NCI-H82 treated with DMSO at 0.1 percent for 48 hours (cell line): ENCODE results near the gene FLYWCH1.

Source experiments
- DNase-seq: peaks from one replicate; lab custom pipeline; 2025; ENCODE audit not compliant: unreplicated experiment; lab: John Stamatoyannopoulos, UW

The FLYWCH1 gene

GRCh38 chr16:2950353-2950724 lies 38.6 kb downstream of the FLYWCH1 start:
- DNase-seq: no peak

- DNase-seq: no peak
Observed at GRCh38 chr16:2950773-2951172, 39.0 kb downstream of the FLYWCH1 start.

- DNase-seq: no peak
Observed at GRCh38 chr16:2952679-2953078, 40.9 kb downstream of the FLYWCH1 start.

- peak; percentile 41 for DNase-seq
Observed at GRCh38 chr16:2953706-2954627, 42.2 kb downstream of the FLYWCH1 start.

DNA sequence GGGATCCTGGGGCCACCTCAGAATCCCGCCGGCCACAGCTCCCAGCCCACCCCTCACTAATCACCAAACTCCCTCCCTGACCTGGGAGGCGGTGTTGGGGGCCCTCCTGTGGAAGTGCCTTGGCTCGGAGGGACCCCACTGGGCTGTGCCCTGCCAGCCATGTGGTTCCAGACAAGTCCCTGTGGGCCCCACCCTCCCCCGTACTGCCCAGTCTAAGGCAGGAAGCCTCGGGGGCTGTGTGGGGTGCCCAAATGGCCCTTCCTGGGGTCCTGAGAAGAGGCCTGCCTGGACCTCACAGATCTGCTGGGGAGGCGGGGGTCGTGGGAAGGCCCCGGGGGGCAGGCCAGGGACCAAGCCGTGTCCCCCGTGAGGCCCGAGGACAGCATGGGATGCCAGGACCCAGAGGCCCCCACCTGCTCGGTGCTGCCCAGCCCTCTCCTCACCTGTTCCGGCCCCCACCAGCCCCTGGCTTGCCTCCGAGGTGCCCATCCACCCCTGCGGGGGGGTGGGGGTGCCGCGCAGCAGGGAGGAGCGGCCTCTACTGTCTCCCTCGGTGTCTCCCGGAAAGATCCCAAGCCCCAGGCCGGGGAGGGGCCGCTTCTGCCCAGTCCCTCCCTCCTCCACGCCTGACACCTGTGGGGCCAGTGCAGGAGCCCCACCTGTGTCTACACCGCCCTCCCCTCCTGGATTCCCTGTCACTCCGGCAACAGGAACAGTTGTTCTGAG lies 43.1 kb downstream of the FLYWCH1 start:
- DNase-seq: no peak

GRCh38 chr16:2955438-2955778 lies 43.7 kb downstream of the FLYWCH1 start:
- no peak for DNase-seq

DNA sequence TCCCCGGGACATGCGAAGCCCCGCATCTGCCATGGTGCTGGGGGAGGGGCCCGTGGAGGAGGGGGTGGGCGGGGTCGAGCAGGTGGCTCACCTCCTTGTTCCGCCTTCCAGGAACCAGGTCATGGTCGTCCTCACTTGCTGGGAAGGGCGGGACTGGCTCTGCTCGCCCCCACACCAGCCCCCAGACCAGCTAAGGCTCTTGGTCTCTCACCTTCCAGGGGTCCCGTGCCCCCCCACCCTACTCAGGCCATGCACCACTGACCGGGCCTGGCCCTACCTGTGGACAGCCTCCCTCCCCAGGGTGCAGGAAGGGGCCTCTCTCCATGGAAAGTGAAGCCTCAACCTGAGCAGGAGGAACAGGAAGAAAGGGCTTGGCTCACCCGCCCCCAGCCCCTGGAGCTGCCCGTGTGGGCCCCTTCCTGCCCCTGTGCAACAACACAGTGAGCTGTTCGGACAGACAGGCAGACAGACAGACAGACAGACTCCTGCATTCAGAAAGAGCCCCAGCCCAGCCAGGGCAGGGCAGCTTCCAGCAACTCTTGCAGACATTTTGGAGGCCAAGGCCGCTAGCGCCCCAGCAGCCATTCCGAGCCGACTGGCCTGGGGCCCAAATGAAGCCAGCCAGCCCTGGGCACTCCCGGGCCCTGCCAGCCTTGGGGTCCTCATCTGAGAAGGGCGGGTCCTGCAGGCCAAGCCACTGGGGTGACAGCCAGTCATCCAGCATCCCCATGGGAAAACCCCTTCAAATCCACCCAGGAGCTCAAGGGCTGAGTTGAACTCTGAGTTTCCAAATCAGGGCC lies 44.2 kb downstream of the FLYWCH1 start:
- DNase-seq: no peak

- no peak for DNase-seq
Observed at GRCh38 chr16:2956579-2956956, 44.8 kb downstream of the FLYWCH1 start.

GRCh38 chr16:2959206-2959605 lies 47.5 kb downstream of the FLYWCH1 start:
- no peak for DNase-seq

DNA sequence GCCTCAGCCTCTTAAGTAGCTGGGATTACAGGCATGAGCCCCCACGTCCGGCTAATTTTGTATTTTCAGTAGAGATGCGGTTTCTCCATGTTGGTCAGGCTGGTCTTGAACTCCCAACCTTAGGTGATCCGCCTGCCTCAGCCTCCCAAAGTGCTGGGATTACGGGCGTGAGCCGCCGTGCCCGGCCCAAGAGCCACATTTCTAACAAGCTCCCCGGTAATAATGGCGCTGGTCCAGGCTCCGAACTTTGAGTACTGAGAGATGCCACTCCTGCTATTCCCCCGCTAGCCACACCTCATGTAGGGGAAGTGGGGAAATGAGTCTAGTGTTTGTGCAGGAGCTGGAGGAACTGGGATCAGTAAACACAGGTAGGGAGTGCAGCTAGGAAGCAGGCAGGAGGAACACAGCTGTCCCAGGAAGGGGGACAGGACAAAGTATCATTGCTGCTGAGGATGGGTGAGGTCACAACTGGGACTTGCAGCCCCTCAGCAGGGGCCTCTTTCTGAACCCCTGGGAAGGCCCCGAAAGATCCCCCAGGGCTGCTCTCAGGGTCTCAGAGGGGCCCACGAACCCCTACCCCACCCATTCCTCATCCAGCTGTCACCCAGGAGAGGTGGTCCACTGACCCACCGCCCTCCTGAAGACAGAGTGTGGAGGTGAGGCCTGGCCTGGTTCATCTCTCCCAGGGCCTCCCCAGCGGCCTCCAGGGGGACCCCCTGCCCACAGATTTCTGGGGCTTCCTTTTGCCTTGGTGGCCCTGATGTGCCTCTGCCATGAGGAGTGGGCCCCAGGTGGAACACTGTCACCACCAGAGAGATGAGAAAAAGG lies 48.7 kb downstream of the FLYWCH1 start:
- DNase-seq: no peak

DNA sequence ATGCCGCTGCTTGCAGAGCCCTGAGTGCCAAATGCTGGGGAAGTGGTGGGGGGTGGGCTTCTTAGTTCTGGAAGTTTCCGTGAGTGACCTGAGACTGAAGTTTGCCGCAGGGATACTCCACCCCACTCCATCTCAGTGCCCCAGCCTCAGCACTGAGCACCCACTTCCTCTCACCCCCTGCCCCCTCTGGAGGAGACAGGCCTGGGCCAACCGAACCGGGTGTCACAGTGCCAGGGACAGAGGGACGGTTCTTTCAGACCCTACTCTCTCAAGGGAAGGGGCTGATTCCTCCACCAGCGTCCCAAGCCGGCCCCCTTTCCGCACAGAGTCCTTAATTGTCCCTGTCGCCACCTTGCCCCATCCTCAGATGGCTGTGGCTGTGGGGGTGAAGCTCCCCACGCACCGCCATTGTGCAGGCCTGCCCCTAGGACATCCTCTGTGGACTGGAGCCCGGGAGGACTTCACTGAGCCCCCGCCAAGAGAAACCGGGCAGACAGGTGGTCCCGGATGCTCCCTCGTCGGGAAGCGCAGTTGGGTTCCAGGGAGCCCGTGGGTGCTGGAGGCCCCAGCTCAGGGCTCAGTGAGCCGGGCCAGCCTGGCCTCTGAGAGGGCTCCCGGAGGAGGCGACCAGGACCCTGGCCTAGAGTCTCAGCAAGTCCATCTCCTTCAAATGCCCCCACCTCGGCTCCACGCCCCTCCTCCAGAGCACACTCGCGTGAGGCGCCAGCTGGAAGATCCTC lies 50.8 kb downstream of the FLYWCH1 start:
- no peak for DNase-seq

DNA sequence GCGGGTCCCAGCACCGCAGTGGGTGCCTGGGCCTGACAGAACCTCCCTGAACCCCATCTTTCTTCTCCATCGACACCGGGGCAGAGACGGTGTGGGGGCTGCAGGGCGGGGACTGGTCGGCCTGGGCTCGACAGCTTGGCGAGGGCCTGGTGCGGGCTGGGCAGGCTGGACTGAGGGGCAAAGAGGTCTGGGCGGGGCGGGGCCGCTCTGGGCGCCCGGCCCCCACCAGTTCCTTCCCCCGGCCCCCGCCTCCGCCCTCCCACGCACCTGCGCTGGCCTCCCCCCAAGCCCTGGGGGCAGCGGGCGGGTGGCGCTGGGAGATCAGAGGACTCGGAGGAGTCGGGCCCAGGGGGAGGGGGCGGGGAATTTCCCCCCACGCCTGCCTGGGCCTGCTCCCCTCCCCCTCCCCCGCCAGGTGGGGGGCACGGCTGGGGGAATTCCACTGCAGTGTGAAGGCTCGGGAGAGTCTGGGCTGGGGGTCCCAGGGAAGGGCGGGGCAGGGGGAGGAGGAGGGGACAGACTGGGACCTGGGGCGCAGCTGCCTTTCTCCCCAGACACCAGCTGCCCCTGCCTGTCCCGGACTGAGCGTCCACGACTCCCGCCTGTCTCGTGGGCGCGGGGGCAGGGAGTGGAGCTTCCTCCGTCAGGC lies 51.5 kb downstream of the FLYWCH1 start:
- no peak for DNase-seq

DNA sequence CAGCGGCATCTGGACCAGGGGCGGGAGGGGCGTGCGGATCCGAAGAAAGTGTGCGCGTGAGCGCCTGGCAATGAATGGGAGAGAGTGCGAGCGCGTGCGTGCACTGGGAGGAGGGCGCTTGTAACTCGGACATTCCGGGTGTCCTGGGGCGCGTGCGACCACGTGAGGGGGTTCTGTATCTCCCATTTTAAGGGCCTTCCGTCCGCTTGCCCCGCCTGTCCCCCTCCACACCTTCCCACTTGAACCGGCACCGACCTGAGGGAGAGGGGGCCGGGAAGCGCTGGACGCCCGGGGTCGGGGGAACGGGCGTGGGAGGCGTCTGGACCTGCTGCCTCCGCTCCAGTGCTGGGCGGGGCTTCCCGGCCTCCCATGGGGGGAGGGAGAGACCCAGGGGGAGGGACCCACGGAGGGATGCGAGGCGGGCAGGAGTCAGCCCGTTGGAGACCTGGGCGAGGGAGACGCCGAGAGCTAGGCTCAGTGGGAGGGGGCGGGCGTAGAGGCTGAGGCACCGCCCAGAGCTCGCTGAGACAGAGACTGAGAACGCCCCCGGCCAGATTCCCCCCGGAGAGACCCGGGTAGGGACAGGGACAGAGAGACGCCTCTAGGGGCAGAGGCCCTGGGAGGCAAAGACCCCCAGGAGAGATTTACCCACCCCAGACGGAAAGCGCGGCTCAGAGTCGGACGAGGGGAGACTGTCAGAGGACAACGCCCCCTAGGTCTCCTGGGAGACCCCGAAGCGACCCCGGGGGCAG lies 52.2 kb downstream of the FLYWCH1 start, which contains the start of gene KREMEN2:
KREMEN2 (plus strand) TSS at position 553 of the 752 bp plus-strand sequence. CDS start 246 bp downstream, outside the sequence.
- peak; percentile 86 for DNase-seq

DNA sequence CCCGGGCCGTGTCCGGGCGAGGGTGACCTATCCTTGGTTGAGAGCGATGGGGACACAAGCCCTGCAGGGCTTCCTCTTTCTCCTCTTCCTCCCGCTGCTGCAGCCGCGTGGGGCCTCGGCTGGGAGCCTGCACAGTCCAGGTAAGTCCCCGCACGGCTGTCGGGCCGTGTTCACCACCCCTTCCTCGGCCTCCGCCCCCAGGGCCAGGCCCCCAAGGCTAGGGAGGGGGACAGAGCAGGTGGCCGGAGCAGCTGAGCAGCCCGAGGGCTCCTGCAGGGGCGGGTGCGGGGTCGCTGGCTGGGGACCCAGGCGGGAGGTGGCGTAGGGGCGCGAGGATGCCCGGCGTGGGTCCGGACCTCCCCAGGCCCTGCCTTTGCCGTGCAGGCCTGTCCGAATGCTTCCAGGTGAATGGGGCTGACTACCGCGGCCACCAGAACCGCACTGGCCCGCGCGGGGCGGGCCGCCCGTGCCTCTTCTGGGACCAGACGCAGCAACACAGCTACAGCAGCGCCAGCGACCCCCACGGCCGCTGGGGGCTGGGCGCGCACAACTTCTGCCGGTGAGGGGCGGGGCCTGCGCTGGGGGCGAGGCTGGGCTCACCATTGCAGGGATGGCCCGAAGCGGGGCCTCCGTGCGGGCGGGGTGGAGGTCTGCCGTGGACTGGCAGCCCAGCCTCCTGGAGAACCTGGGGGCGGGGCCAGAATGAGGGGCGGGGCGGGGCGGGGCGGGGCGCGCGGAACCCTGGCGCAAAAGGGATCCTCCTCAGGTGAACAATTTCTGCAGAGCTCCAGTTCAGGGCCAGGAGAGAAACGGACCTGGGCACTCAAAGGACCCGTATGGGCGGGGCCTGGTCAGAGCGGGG lies 53.0 kb downstream of the FLYWCH1 start:
- DNase-seq: peak; percentile 90

GRCh38 chr16:2966043-2966807 lies 54.5 kb downstream of the FLYWCH1 start:
- DNase-seq: no peak

- DNase-seq: no peak
Observed at GRCh38 chr16:2966808-2967191, 55.1 kb downstream of the FLYWCH1 start.

GRCh38 chr16:2967211-2967631 lies 55.5 kb downstream of the FLYWCH1 start:
- DNase-seq: no peak
